ENCODE measurements around the gene NFIB.
A peak's percentile ranks its signal among the peaks of the same experiment; 100 is the strongest.

The NFIB gene
- total RNA-seq = 0 to 1.1 (median 0.33) reads per million in 4 experiments

GRCh38 chr9:14313951-14314423 is at the start of gene NFIB:
TSS of gene NFIB (minus strand) at chr9:14314141. CDS start at chr9:14313511, 630 bp downstream.
- DNase-seq = no peak

DNA sequence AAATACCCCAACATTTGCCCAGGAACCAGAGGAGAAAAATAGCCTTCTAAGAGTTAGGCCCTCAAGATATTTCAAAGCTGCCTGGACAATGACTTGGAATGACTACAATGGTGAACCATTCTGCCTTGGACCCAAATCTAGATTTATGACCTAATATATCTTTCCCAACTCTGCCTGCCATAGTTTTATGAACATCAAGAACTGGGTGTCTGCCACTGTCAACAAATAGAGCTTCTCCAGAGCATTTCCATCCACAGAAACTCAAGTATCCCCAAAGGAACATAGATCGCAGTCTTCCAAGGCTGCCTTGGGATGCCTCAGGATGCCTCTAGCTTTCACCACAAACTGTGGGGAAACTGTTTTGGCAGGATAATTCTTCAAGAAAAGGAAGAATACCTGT is 48.2 kb upstream of the NFIB start:
- DNase-seq = no peak

- no peak for DNase-seq
Observed at GRCh38 chr9:14361074-14361473, 47.1 kb upstream of the NFIB start.

GRCh38 chr9:14358523-14358922 is 44.6 kb upstream of the NFIB start:
- DNase-seq = no peak

GRCh38 chr9:14356351-14357265 is 42.7 kb upstream of the NFIB start:
- no peak for DNase-seq

GRCh38 chr9:14354201-14354600 is 40.3 kb upstream of the NFIB start:
- DNase-seq = no peak

DNA sequence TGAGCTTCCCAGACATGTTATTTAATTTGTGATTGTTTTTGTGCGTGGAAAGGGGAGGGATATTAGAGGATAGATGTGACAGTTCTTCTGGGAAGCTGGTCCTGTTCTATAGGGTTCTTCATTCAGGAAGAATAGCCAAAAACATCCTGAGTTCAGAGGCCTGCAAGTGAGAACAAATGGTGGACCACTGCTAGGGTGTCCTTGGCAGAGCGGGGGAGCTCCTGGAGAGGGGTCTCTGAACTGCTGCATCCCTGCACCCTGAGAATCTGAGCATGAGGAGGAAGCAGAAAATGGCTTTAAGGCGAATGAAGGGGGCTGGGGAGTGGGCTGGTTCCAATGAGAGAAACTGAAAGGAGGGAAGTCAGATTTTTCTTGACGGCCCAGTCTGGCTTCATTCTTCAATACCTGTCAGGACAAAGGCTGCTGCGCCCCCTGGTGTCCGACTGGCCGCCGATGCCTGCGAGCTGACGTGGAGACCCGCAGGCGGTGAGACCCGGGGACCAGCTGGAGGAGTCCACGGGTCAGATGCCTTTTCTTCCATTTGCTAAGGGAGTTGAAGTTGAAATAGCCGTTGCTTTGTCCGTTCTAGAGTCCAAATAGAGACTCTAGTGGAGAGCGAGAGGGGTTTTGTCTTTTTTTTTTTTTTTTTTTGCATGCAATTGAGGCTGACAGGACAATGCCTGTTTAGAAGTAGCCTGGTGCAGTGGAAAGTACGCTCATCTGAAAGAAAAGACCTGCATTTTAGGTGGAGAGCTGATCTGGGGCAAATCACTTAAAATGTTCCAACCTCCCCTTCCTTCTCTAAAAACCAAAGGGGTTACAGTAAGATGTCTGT is 39.5 kb upstream of the NFIB start:
- DNase-seq = peak; percentile 18

- no peak for DNase-seq
Observed at GRCh38 chr9:14352503-14352902, 38.6 kb upstream of the NFIB start.

DNA sequence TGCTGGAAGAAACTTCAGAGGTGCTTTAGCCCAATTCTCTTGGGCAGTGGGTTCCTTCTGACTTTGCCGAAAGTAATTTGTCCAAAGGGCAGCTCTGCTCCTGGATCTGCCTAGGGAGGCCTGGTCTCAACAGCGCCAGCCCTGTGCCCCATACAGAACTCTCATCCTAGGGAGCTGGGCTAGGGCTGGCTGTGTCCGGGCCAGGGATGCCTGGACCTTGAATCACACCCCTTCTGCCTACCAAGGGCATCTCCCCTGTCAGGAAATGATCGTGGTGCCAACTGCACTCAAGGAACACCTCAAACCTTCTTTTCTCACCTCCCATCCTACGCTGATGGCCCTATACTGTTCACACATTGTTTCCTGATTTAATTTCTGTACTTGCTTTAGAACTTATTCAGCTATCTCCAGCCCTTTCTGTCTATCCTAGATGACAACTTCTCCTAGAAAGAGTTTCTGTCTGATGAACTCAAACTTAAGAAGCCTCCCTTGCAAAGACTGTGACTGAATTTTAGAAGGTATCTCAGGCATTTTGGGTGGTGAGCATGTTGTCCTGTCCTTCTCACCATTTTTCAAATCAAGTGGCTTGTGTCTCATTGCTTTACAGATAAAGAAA is 37.4 kb upstream of the NFIB start:
- no peak for DNase-seq

DNA sequence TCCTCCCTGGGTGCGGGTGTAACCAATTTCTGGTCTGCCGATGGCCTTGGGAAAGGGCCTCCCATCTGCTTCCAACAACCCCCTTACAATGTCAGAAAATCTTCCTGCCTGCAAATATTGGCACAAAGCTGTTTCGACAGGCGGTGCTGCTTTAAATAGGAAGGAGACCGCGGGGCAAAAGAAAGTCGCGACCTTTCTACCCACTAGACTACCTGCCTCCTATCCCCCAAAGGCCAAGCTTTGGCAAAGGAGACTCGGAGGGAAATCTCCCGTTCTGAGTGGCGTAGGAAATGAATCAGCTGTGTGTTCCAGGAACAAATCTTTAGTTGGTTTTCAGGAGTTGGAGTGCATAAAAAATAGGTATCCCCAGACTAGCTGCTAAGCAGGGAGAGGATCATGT is 36.8 kb upstream of the NFIB start:
- DNase-seq = no peak

- no peak for DNase-seq
Observed at GRCh38 chr9:14350349-14350728, 36.4 kb upstream of the NFIB start.

DNA sequence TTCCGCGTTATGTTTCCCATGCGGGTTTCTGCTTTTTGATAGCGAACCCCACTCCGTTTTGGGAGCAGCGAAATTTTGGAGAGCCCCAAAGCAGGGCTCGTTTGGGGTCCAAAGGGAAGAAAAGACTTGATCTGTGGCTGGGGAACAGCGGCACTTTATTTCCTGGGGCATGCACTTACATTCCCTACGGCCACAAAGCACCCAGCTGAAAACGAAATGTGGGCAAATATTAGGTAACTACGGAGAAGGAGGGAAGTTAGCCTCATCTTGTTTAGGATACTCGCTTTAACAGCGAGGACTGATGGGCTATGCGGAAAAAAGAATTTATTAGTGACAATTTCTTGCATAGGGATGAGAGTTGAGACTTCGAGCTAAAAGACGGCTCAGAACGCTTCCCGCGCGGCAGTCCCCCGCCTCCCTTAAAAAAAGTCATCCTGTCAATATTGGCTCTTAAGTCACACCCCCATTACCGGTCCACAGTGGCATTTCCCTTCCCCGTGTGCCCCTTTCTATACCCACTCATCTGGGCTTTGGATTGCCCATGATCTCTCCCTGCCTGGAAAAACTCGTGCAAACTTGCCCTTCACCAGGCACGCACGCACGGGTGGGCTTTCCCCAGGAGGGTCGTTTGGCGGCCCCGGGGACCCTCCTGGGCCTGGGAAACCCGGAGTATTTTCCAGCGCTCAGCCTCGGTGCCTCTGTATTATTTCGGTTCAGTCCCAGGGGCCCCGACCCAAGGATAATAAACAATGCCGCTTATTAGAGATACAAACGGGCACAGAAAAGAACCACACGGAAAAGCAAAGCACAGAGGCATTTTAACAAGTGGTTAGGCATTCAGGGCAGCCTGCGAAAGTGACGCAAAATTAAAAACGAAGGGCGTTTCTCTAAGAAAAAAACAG is 35.8 kb upstream of the NFIB start:
- no peak for DNase-seq

- no peak for DNase-seq
Observed at GRCh38 chr9:14349146-14349446, 35.2 kb upstream of the NFIB start.

DNA sequence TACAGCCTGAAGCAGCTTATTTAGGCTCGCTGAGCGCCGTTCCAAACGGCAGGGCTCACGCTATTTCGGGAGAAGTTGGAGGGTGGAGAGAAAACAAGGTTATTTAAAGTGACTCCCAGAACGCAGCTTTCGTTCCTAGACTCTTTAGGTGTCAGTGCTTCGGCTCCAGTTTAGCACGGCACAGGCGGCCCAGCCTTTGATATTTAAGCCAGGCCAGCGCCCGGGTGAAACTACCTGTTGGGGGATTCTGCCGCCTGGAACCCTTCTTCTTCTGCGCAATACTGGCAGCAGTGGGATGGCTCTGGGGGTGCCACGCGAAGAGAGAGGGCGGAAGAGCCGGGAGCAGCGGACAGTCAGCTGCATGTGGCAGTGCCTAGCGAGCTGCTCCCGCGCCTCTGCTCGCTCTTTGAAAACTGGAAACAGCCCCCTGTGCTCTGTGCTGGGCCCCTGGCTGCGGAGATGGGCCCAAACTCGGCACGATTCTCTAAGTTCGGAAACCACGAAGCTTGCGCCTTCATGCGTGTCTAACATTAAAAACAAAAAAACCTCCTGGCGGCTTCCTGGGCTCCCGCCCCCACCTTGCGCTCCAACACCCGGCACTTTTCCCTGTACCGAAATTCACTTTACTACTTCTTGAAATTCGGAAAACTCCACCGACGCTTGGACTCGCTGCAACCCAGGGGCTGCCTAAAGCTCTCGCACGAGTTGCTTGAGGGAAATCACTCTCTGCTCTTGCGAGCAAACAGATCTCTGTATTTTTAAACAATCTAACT is 34.6 kb upstream of the NFIB start:
- DNase-seq = no peak

DNA sequence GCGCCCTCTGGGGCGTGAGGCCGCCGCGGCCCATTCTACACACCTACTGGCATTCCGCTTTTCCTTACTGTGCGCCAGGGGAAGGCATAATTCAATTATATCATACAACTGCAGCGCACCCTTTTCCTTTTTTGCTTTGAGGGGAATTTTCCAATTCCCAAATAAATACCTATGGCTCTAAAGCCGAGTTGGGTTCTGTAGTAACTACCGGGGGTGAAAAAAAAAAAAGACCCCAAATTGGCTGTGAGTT is 34.1 kb upstream of the NFIB start:
- no peak for DNase-seq

- no peak for DNase-seq
Observed at GRCh38 chr9:14347406-14348122, 33.6 kb upstream of the NFIB start.

- no peak for DNase-seq
Observed at GRCh38 chr9:14346811-14347405, 33.0 kb upstream of the NFIB start.

GRCh38 chr9:14346231-14346791 is 32.4 kb upstream of the NFIB start:
- no peak for DNase-seq

DNA sequence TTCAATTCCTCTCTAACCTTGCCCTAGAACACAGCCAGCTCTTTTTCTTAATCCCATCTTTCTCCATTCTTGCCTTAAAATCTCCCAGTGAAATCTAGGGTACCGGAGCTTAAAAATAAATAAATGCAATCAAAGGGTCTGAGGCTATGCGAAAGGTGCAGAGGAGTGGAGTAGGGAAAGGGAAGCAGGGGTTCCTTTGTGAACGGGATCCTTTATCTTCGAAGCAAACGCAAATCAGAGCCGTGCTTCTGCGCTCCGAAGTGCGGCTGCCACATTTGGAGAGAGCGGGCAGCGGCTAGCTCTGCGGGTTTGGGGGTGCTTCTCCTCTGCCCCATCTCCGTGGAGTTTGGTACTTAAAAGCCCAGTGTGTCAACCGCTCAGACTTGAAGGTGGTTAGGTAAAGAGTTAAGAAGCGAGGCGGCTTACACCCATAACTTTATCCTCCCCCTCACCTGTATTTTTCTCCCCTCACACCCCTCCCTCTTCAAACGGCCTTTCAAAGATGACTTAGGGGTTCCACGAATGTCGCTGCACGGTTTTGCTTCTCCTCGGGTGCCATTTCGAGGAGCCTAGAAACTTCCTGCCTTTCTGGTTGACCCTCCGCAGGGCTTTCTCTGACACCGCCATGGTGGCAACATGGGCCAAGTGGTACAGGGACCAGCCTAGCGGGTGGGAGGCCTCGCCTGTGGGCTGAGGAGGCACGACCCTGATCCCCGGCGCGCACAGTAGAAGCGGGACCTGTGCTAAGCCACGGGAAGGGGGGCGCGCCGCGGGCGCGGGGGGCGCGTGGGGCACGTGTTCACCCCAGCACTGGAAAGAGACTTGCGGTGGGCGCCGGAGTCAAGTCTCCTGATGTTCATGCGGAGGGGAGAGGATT is 31.7 kb upstream of the NFIB start:
- DNase-seq = no peak

Measured in effector CD8-positive, alpha-beta T cell (primary cell).